Tongue (tissue), 2 donors: ENCODE data around the gene MALRD1. TPM values are rescaled to one million over a fixed set of nuclear protein-coding genes. Genes with fewer than 3 reads are reported as not detected.

Source experiments
- DNase-seq: peaks from one replicate; pipeline ENCODE4 v3.0.0-alpha.2; 2015
- total RNA-seq: library from RNA; depleted of rRNA; stranded (reverse); fragments of >200 nt; gene quantifications from one replicate; pipeline ENCODE4 v1.2.3, GENCODE V29; 2014

Gene MALRD1
- total RNA-seq, 1 donor from 2014 or later, result 6.4 TPM

DNA sequence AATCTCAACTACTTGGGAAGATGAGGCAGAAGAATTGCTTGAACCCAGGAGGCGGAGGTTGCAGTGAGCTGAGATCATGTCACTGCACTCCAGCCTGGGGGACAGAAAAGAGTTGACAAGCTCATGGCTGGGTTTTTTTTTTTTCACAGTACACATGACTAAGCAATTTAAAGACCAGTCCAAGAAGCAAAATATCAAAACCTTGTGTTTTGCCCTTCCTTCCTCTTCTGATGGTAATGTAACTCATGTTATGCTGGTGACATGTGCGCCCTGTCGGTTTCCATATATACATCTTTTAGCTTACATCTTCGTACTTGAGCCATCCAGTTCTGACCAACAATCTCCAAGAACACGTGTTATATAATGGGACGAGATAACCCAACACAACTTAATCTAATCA, 530.0 kb downstream of the MALRD1 start:
- DNase-seq, result no peak

DNA sequence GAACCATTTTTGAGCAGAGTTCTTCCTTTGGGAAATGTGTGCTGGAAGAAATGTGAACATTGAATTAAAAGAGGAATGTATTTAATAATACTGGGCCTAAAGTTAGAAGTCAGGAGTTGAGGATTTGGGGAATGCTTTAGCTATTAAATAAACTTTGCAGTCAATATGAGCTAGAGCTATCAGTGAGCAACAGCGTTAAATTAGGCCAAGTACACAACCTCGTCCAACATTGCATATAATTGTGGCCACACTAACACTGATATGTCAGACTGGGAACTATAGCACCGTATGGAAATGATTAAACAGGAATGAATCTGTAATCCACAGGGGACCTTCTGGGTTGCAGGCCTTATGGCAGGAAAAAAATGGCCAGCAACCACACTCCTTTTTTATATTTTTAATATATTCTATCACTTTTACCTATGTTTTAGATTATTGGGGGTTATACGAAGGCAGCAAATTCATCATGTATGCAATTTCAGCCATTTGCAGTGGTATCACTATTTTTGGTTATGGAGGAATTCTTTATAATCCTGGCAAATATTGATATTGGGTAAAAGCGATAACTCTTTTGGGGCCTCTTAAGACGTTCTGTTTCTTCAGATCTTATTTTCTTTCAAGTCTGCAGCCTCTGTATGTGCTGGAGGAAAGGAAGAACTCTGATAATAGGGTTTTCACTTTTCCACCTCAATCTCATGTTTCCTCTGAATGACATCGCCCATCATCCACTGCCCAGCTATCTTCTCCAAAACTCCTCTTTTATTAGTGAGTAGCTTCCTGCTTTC, 531.4 kb downstream of the MALRD1 start:
- peak; percentile 18 for DNase-seq

DNA sequence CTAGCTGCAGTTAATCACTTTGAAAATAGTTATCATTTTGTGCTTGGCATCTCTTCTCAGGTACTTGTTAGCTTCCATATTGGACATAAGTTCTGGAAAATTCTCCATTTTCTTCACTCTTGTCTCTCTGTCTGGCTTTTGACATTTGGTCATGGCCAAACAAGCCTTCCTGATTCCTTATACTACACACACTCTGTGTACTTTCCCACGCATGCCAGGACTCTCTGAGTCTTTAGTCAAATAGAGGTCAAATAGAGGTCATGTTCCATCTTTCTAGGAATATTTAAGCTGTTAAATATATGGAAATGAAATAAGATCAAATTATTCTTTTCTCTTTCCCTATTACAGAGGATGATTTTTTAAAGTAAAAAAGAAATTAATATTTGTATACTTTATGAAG, 532.1 kb downstream of the MALRD1 start:
- DNase-seq, result no peak

DNA sequence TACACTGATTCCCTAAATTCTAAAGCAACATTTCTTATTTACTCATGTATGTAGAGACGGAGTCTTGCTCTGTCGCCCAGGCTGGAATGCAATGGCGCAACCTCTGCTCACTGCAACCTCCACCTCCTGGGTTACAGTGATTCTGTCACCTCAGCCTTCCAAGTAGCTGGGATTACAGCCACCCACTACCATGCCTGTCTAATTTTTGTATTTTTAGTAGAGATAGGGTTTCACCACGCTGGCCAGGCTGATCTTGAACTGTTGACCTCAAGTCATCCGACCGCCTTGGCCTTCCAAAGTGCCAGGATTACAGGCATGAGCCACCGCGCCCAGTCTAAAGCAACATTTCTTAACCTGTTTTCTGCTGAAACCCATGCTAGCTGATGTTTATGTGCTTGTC, 540.0 kb downstream of the MALRD1 start:
- no peak for DNase-seq

DNA sequence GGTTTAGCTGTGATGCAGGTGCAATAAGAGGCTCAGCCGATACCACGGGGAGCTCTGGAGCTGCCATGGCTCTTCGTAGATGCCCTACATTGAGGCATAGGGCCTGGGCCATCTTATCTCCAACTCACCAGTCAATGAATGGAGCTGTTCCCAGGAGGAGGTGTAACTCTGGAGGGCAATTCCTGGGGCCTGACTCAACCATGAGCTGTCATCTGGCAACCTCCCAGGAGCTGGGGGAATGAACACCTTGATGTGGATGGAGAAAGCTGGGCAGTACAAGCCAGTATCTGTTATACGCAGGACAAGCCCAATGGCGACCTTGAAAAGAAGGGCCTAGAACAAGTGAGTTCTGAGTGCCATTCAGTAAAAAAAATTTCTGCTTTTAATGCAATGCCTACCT, 543.7 kb downstream of the MALRD1 start:
- DNase-seq, result no peak

DNA sequence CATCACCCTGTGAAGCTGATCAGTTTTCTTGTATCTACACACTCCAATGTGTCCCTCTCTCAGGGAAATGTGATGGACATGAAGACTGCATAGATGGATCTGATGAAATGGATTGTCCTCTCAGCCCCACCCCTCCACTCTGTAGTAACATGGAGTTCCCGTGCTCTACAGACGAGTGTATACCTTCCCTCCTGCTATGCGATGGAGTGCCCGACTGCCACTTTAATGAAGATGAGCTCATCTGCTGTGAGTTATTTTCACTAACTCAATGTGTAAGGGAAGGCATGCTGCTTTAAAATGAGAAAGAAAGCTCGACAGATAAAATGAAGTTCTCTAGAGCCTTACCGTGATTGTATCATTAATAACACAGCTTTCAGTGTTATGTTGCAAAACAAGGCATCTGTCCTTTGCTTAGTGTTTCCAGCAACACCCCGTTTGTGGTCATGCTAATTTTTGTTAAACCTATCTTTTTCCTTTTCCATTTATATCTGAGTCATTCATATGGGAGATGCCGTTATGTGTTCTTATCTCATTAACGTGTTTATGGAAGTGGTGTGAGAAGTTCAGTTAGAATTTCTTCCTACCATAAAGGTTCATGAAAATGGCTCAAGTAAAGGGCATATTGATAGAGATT, 546.7 kb downstream of the MALRD1 start:
- no peak for DNase-seq

DNA sequence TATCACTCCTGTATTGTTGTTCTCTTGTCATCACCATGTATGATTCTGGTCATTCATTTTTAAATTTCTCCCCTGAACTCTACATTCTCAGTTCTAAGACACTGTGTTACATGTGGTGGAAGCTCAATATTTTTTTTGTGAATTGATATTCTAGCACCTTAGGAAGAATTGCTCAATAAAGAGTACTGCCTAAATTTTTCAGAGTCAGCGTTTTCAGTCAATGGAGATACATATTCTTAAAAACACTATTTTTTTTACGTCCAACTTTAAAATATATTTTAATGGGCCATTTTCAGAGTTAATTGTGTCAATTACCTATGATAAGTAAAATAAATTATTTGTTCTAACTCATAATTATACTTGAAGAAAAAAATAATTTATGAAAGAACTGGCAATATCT, 557.2 kb downstream of the MALRD1 start:
- no peak for DNase-seq

DNA sequence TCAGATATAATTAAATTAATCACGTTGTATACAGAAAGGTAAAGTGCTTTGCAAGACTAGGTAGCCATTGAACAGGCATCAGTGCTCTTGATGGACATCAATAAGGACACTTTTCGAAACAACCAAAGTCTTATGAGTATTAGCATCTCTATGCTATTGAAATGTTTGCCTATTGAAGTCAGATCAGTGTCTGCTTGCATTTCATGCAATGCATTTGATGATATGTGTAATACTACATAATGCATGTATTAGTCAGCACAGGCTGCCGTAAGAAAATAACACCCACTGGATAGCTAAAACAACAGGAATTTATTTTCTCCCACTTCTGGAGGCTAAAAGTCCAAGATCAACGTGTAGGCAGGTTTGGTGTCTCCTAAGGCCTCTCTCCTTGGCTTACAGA, 558.4 kb downstream of the MALRD1 start:
- no peak for DNase-seq

DNA sequence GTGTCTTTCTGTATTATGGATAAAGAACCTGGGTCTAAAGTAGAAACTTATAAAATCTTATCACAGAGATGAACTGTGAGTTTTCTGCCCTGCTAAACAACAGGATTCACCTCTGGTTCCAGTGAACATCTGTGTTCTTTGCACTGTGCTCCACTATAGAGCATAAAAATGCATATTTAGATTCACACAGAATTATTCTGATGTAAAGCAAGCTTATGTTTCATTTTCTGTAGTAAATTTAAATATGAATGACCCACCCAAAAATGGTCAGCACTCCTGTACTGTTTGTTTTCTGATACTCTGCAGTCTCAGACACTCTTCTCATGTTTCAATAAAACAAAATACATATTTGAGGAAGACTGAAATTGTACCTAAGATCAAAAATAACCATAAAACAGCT, 563.2 kb downstream of the MALRD1 start:
- no peak for DNase-seq

DNA sequence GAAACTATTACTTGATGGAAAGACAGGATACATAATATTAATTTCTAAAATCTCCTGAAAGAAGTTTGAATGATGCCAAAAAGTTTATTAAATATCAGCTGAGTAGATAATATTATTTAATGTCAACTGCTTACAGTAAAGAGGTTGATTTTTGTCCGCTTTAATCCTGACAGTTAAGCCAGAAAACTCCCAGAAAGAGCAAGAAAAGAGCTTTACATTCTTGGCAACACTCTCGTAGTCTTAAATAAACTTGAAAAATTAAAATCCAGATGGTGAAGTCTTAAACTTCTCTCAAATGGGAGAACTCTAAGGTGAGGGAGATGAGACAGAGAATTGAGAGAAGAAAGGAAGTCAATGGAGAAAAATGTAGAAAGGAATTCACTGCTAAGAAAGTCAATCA, 568.4 kb downstream of the MALRD1 start:
- DNase-seq, result peak; percentile 5

DNA sequence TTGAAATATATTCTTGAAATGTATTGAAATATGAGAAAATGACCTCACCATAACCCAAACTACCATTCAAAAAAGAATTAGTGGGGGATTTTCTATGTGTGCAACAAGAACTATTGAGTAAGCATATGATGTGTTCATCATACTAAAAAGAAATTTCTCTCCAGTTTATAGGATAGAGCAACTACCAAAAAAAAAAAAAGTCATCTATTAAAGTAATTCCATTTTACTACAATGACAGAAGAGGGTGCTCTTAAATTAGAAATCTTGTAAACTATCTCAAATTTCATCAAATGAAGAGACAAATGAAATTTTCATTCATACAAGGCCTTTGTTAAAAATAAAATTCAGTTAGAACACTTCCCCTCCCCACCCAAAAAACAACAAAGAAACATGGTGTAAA, 572.2 kb downstream of the MALRD1 start:
- DNase-seq, result no peak

DNA sequence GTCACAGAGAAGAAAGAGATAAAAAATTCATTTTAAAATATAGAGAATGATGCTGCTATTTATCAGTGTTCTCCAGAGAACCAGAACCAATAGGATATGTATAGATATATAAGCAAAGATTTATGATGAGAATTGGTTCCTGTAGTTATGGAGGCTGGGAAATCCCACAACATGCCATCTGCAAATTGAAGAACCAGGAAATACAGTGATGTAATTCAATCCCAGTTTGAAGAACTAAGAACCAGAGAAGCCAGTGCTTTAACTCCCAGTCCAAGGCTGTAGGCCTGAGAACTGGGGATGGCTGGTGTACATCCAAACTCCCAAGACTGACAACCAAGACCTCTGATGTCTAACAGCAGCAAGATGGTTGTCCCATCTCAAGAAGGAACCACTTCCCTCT, 574.7 kb downstream of the MALRD1 start:
- DNase-seq, result no peak

DNA sequence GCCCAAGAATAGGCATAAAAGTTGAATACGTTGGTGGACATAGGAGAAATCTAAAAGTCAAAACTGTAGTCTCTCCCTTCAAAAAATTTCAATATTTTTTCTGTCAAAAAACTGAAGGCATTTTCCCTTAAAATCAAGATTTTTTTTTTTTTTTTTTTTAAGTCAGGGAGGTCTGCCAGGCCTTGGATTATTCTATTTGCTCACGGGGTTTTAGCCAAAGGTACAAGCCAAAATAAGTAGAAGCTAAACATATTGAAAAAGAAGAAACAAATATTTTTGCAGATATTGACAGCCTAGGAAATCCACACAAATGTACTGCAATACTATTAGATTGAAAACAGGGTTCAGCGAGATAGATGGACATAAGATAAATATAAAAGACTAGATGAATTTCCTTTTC, 577.6 kb downstream of the MALRD1 start:
- DNase-seq, result no peak

DNA sequence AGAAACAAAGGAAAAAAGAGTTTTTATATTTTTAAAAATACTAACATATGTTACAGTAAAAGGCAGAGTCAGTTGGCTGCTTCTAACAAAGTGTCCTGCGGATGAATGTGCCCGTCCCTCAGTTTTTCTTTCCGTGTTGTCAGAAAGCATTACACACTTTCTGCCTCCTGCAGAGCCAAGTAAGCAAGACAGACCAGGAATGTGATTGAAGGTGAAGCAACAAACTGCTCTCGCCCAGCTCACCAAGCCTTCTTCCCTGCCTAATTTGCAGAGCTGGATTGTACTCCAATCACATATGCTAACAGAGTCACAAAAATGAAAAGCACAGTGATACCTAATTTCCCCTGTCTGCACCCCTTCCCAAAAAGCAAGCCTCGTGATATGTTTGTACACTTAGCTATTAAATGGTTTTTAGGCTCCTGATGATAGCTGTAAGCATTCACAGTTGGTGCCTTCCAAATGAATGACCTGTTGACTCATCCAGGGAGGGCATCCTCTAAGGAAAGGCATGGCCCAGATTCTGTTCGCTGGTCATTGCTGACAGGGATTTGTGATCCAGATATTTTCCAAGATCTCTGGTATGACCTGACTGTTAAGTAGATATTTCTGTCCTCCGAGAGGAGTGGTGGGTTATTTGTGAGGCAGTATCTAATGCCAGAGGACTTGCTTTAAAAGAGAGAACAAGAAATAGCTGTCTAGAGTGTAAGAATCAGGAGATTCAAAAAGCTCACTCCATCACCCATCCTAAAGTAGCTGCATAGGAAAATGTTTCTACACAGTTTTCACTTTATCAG, 580.4 kb downstream of the MALRD1 start:
- peak; percentile 4 for DNase-seq

DNA sequence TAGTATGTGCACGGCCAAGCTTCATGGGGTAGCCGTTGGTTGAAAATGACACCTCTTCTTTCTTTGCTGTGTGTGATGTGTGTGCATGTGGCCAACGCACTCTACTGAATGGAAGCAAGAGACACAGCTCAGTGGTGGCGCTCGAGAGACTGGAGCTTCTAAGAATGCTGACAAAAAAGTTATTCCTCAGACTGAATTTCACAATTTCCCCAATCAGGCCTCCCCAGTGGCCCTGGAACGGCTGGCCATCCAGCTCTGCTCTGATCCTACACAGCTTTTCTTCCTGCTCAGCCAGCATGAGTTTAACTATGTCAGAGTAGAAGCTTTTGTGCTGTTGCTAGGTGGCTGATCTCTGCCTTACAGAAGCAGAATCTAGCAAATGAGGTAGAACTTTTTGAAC, 581.0 kb downstream of the MALRD1 start:
- DNase-seq, result peak; percentile 74

DNA sequence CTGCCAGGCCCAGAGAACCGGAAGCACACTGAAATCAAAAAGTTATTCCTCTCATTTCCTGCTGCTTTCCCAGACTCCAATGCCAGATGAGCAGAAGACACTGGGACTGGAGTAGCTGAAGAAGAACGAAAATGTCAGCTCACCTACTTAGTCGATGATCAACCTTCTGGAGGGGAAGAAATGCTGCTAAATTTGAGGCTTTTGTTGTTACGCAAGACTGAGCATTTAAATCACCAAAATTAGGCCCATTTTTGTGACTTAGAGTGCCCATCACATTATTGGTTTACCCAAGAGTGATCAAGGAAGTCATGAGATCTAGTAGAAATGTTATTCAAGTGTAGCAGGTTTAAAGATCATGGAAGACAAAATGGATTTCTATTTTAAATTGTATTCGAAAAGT, 585.6 kb downstream of the MALRD1 start:
- DNase-seq, result no peak

DNA sequence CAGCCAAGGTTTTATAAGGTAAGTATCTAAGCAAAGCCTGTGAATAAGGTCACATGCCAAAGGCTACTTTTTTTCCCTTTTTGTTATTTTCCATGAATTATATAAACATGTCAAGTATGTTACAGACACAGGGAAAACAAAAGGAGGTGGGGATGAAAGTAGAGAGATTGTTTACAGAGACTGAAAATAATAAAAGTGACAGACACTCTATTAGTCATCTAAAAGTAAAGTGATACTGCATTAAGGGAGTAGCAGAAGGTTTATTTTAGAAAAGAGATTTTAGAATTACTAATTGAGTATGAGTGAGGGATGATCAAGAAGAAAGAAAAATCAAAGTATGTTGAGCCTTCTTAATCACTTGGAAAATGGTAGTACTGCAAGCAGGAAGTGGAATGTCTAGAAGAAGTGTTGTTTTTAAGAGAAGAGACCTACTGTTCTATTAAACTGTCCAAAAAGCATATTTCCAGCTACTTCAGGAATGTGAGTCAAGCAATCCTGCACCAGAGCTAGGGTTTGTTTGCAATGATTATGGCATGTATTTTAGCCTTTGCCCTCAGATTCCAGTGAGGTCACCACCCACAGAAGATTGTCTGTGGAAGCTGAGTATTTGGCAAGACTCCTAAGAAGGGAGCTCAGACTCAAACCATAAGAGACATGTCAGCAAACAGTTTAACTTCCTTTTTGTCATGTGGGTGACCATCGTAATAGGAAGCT, 589.7 kb downstream of the MALRD1 start:
- DNase-seq, result peak; percentile 37

DNA sequence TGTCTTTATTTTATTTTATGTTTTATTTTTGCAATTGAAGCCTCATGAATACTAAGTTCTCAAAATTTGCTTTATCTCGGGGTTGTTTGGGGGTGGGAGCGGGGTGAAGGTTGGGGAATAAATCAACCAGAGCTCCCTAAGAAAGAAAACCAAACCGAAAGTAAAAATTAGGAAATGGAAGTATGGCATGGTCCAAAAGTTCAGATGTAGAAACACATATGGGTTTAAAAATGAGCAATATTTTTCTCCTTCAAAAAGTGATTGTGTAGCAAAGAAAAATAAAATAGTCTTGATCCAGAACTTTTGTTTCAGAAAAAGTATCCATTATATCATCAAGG, 590.3 kb downstream of the MALRD1 start:
- no peak for DNase-seq

DNA sequence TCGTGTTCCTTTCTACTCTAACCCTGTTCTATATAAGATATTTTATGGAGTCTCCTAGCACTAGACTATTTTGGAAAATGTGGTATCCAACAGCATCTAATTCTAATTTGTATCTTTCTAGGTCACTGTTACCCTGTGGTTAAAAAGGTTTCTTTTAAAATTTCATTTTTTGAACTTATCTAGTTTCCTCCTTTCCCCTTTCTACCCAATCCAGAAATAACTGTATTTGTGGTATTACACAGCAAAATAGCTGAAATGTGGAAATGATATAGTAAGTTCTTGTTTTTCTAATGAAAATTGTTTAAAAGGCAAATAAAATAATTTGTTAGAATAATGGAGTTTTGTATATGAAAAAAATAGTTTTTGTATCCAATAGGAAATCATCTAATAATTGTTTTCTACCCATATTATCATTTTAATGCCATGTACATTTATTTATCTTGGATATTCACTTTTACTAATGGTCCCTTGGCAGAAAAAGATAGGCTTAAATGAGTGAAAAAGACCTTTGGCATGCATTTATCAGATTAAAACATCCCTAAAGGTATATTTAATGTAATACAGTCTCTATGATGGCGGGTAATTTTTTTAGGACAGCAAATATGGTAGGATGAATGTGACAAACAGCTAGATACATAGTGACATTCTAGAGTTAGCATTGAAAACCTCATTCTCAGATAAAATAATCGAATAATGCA, 592.1 kb downstream of the MALRD1 start:
- no peak for DNase-seq

DNA sequence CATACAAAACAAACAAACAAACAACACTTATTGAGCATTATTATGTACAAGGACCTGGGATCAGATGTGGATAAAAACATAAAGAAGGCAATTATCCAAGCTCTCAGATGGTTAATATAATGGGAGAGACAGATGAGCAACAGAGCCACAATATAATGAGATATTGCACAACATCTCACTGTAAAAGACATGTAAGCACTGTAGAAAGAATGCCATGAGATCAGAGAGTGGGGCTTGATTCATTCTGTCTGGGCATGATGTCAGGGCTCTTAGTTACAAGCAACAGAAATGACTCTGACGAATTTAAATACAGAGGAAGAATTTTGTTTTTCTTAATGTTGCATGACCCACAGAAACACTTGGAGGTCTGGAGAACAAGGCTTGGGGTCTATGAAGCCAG, 602.9 kb downstream of the MALRD1 start:
- DNase-seq, result no peak

DNA sequence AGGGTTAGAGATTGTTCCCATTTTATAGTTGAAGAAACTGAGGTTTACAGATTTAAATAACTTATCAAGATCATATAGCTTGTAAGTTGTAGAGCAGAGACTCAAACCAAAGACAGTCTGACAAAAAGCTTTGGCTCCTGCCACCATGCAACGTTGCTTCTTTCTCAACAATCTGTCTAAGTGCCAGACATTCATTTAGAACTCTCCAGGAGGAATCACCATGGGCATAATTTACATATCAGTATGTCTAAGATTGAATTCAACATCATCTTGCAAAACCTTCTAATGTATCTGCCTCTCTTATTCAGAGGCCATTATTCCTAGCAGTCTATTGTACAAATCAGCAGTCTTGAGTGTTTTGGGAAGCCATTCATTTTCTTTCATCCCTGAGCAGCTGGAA, 604.1 kb downstream of the MALRD1 start:
- no peak for DNase-seq

DNA sequence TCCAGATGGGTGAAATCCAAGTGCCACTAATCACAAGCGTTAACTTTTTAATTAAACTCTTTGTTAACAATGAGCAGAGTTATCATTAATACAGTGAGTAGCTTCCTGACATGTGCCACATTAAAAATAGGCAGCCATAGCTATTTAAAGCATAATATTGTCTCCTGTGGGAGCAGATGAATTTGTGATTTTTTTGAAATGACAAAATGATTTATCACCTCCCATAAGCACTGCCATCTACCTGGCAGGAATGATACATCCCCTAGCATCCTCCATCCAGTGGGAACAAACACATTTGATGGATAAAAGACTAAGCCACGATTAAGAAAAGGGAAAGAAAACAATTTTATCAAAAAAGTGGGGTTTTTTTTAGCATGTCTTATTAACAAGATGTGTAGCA, 605.3 kb downstream of the MALRD1 start:
- DNase-seq, result no peak
